SK-N-MC (cell line): ENCODE measurements around the gene PPA2.

ENCODE experiments used
- EZH2 ChIP-seq: fragments of 200-600 bp; sonication (generic); IDR thresholded peaks from one replicate; pipeline ENCODE4 v1.6.1; 2017; ENCODE audit warnings: antibody characterized with exemption
- POLR2AphosphoS5 ChIP-seq: IDR thresholded peaks from 2 replicates; pipeline ENCODE4 v1.6.1; 2012; ENCODE audit warnings: mild to moderate bottlenecking, low read depth, low read length, borderline replicate concordance

DNA sequence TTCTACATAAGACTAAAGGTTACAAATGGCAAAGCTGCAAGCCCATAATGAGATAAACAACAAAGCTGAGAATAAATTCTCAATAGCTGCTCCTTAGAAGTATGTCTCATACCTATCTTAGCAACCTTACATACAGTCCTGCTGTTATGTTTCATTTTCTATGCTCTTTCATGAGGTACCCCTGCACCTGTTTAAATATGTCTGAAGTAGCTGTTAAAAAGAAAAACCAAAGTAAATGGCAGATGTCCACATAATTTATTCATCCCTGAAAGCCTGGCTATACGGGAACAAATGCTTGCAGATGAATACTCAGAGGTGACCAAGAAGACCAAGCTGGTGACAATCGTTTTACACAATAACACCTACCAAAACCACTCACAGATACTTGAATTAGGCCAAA lies 22.5 kb downstream of the PPA2 start:
- no peak for TF ChIP-seq POLR2AphosphoS5
- TF ChIP-seq EZH2: no peak
